ENCODE data around the gene COL6A3.

Gene COL6A3

GRCh38 chr2:237345891-237346640 is 67.9 kb downstream of the COL6A3 start:
- ChIA-PET POLR2A (no interaction called here), CTCF (interaction anchor here (1.0 kb wide), 1 partner anchor 10 kb away, joined by 3 read pairs; no protein-coding TSS in a partner anchor)
- no peak overlapping the region for H3K27ac ChIP-seq (ENCODE audit: extremely low read depth, low read depth, low read length)
- no peaks in the 10 kb centered on the region for H3K36me3 ChIP-seq (ENCODE audit: control insufficient read depth in 2 of 2, insufficient read depth in 1 of 2, low read length in 2 of 2)
- no peaks in the 10 kb centered on the region for H3K4me1 ChIP-seq (ENCODE audit: control insufficient read depth, insufficient read depth, low read length)
- no peak overlapping the region for H3K4me3 ChIP-seq (ENCODE audit: low read depth, low read length)
- H3K9me3 ChIP-seq (ENCODE audit: control insufficient read depth, insufficient read depth, low read depth, low read length) = no peaks in the 10 kb centered on the region
- no peak for TF ChIP-seq ZNF629 (tag by site-specific recombination; IDR thresholded peaks at IDR 0.05)
- no peak for TF ChIP-seq ZNF670 (tag by site-specific recombination; IDR thresholded peaks at IDR 0.05; ENCODE audit: low read depth)
- no peak for TF ChIP-seq RBAK (tag by site-specific recombination; IDR thresholded peaks at IDR 0.05)
- TF ChIP-seq ZNF292 (tag by site-specific recombination; IDR thresholded peaks at IDR 0.05; ENCODE audit: borderline replicate concordance, low read depth) = no peak
- TF ChIP-seq ZNF549 (tag by site-specific recombination; IDR thresholded peaks at IDR 0.05) = no peak
- no peak for TF ChIP-seq ZNF433 (tag by site-specific recombination; IDR thresholded peaks at IDR 0.05; ENCODE audit: low read depth)
- TF ChIP-seq ZNF114 (tag by site-specific recombination; IDR thresholded peaks at IDR 0.05) = no peak
- no peak for TF ChIP-seq MZF1 (tag by site-specific recombination; IDR thresholded peaks at IDR 0.05; ENCODE audit: borderline replicate concordance)
- no peak for TF ChIP-seq ZNF155 (tag by site-specific recombination; IDR thresholded peaks at IDR 0.05)
- no peak for TF ChIP-seq ZBTB17 (tag by site-specific recombination; IDR thresholded peaks at IDR 0.05)
- no peak for TF ChIP-seq ZNF211 (tag by site-specific recombination; IDR thresholded peaks at IDR 0.05; ENCODE audit: low read depth)
- TF ChIP-seq ZNF660 (tag by site-specific recombination; IDR thresholded peaks at IDR 0.05) = no peak
- TF ChIP-seq KLF16 (tag by site-specific recombination; IDR thresholded peaks at IDR 0.05) = no peak
- no peak for TF ChIP-seq ZNF148 (tag by site-specific recombination; IDR thresholded peaks at IDR 0.05; ENCODE audit: borderline replicate concordance)
- TF ChIP-seq ZNF510 (tag by site-specific recombination; IDR thresholded peaks at IDR 0.05; ENCODE audit: insufficient replicate concordance) = no peak
- no peak for TF ChIP-seq ZNF621 (tag by site-specific recombination; IDR thresholded peaks at IDR 0.05)
- no peak for TF ChIP-seq PRDM2 (tag by site-specific recombination; IDR thresholded peaks at IDR 0.05; ENCODE audit: borderline replicate concordance)
- no peak for TF ChIP-seq TCF7L2 (IDR thresholded peaks at IDR 0.05; ENCODE audit: borderline replicate concordance, low read depth, low read length)
- TF ChIP-seq SCRT1 (tag by site-specific recombination; IDR thresholded peaks at IDR 0.05; ENCODE audit: borderline replicate concordance) = no peak
- TF ChIP-seq ZNF610 (tag by site-specific recombination; IDR thresholded peaks at IDR 0.05; ENCODE audit: borderline replicate concordance) = no peak
